HAP-1 (cell line): ENCODE results near the gene FBXO42.
A peak's percentile ranks its signal among the peaks of the same experiment; 100 is the strongest.

Experiments
- DNase-seq, 2 experiments: peaks; one replicate each; pipeline ENCODE4 v3.0.0-alpha.2; 2016 to 2020; ENCODE audit warnings: low spot score in 2 of 2
- H3K27me3 ChIP-seq: fragments of 250-450 bp; sonication (Bioruptor Pico); 2 replicates; pipeline ENCODE4 v1.5.1; 2020; ENCODE audit warnings: low read depth, mild to moderate bottlenecking, moderate library complexity
- H3K36me3 ChIP-seq: fragments of 250-450 bp; sonication (Bioruptor Pico); replicated peaks from 2 replicates; pipeline ENCODE4 v1.5.1; 2020; ENCODE audit warnings: mild to moderate bottlenecking
- H3K4me1 ChIP-seq: fragments of 250-450 bp; sonication (Bioruptor Pico); 2 replicates; pipeline ENCODE4 v1.5.1; 2020; ENCODE audit warnings: mild to moderate bottlenecking
- H3K4me3 ChIP-seq: fragments of 250-450 bp; sonication (Bioruptor Pico); 2 replicates; pipeline ENCODE4 v1.5.1; 2020; ENCODE audit warnings: mild to moderate bottlenecking, moderate library complexity
- H3K9me3 ChIP-seq: fragments of 250-450 bp; sonication (Bioruptor Pico); 2 replicates; pipeline ENCODE4 v1.5.1; 2020; ENCODE audit warnings: mild to moderate bottlenecking, moderate library complexity
- in situ Hi-C: fragments of 300-500 bp; cut with MboI; formaldehyde crosslinking; loops from 3 replicates; pipeline ENCODE4 v1.14.3; 2020; ENCODE audit warnings: low sequenced_read_pairs, inconsistent platforms, mixed read lengths

Gene FBXO42

DNA sequence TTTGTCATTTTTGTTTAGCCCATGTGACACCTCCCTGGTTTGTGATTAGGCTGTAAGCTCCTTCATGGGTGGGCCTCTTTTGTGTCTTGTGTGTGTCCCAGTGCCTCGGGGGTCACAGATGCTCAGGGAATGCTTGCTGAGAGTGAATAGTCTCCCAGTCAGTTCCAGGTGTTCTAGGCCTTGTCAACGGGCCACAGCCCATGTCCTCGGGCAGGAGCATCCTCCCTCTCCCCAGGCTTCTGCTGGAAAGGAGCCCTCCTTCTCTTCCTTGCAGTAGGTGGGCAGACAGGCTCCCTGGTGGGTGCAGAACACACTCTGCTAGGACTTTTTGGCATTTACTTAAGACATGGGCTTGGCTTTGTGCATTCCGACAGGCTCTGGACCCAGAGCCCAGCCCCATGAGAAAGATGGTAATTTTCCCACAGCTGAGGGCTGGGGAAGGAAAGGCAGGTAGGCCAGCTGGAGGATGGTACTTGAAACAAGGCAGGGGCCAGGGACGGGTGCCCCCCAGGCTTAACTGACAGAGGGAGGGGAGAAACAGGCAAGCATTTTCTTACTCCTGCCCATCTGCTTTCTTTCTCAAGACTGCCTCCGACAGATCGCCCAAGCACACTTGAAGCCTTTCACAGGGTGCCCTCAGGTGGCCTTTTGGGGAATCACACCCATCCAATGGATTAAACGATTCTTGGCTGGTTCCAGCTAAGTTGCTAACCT, 108.2 kb downstream of the FBXO42 start:
- 0 out of 2 replicates have a peak, but pooled peaks cover 4% of the 10 kb centered on the region for H3K36me3 ChIP-seq
- H3K9me3 ChIP-seq = no peaks in the 10 kb centered on the region
- H3K27me3 ChIP-seq = no peaks in the 10 kb centered on the region
- peaks cover 2% of the 10 kb centered on the region; the same call in 1 of the 2 replicates for H3K4me1 ChIP-seq
- no peak overlapping the region for H3K4me3 ChIP-seq
- in situ Hi-C loops = no loop called here
- peak; percentile 62 to 85 for DNase-seq

DNA sequence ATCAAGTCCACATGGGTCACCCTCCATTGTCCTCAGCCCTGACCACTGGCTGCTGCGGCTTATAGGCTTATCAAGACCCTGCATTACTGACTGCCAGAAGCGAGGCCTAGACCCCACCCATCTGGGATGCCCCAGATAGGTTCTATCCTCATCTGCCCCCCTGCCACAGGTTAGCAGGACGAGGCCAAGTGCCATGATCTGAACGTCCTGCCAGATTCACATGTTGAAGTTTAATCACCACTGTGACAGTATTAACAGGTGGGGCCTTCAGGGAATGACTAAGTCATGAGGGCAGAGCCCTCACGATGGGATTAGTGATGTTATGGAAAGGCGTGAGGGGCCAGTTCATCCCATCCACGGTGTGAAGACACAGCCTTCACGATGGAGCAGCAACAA, 109.1 kb downstream of the FBXO42 start:
- in situ Hi-C loops = no loop called here
- Histone ChIP-seq H3K9me3 (no peaks in the 10 kb centered on the region), H3K4me3 (no peak overlapping the region), H3K36me3 (0 out of 2 replicates have a peak, but pooled peaks cover 2% of the 10 kb centered on the region), H3K4me1 (no peaks in the 10 kb centered on the region), H3K27me3 (no peaks in the 10 kb centered on the region)
- DNase-seq = no peak

DNA sequence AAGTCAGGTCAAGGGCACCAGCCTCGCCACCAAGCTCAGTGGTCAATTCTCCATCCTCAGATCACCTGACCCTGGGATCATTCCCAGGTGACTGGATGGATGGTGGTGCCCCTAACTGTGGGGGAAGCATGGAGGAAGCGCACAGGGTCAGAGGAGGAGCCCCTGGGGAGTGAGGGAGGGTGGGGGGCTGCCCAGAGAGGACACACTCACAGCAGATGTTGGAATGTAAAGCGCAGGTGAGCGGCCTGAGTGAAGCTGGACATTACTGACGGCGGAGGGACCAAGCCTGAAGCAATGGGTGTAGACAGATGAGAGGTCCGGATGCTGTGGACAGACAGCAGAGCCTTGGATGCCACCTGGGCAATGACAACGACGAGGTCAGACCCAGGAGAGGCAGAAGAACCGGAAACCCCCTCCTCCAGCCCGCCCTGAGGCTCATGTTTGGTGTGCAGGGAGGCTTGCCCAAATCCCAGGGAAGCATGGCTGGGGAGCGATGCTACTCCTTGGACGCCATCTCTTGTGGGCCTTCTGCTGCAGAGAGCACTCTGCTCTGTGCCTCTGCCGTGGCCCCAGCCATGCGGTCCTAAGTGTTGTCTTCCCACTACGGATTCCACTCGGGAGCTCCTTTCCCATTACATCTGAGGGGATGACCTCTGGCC, 109.6 kb downstream of the FBXO42 start:
- 0 out of 2 replicates have a peak, but pooled peaks cover 2% of the 10 kb centered on the region for H3K36me3 ChIP-seq
- no peak for DNase-seq
- H3K4me3 ChIP-seq = no peak overlapping the region
- H3K27me3 ChIP-seq = no peaks in the 10 kb centered on the region
- peaks cover 2% of the 10 kb centered on the region for H3K4me1 ChIP-seq
- H3K9me3 ChIP-seq = no peaks in the 10 kb centered on the region
- in situ Hi-C loops = no loop called here

DNA sequence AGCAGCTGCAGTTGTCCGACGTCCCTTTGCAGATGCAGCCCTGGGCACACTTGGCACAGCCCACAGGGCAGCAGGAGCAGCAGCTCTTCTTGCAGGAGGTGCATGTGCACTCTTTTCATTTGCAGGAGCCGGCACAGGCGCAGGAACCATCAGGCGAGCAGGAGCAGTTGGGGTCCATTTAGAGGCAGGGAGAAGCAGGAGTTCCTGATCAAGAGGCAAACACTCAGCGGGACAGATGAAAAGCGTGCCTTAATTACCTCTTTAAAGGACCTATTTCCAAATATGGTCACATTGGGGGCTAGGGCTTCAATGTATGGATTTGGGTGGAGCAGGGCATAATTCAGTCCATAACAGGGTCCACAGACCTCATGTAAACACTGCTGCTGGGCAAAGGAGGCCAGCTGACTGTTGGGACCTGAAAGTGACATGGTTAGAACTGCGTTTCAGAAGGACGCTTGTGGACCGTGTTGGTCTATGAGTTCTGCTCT, 111.0 kb downstream of the FBXO42 start:
- no peak for DNase-seq
- H3K4me1 ChIP-seq = peaks cover 11% of the 10 kb centered on the region
- no peaks in the 10 kb centered on the region for H3K36me3 ChIP-seq
- in situ Hi-C loops = no loop called here
- H3K4me3 ChIP-seq = no peak overlapping the region
- no peaks in the 10 kb centered on the region for H3K9me3 ChIP-seq
- H3K27me3 ChIP-seq = no peaks in the 10 kb centered on the region

DNA sequence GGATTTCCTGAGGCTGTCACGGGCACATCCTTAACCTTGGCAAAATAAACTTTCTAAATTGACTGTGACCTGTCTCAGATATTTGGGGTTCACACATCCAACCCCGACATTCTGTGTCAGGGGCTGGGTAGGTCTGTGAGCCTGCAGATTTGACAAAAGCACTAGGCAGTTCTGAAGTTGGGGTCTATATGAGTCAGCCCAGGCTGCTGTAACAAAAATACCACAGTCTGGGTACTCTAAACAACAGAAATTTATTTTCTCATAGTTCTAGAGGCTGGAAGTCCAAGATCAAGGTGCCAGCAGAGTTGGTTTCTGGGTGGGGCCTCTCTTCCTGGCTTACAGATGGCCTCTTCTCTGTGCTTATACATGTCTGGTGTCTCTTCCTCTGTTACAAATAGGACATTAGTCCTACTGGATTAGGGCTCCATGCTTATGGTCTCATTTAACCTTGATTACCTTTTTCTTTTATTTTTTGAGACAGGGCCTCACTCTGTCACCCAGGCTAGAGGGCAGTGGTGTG, 112.2 kb downstream of the FBXO42 start:
- in situ Hi-C loops = no loop called here
- DNase-seq = no peak
- peaks cover 15% of the 10 kb centered on the region for H3K4me1 ChIP-seq

GRCh38 chr1:16237343-16237830, 114.9 kb downstream of the FBXO42 start:
- H3K4me1 ChIP-seq = peaks cover 15% of the 10 kb centered on the region
- no peaks in the 10 kb centered on the region for H3K9me3 ChIP-seq
- H3K4me3 ChIP-seq = peak overlapping the region; percentile 54
- no peaks in the 10 kb centered on the region for H3K27me3 ChIP-seq
- in situ Hi-C loops = no loop called here
- DNase-seq = no peak
- no peaks in the 10 kb centered on the region; the same call in 1 of the 2 replicates for H3K36me3 ChIP-seq

More for the DNA sequence above, 112.2 kb downstream of the FBXO42 start:
- no peak overlapping the region for H3K4me3 ChIP-seq
- H3K36me3 ChIP-seq = no peaks in the 10 kb centered on the region
- H3K9me3 ChIP-seq = no peaks in the 10 kb centered on the region
- no peaks in the 10 kb centered on the region for H3K27me3 ChIP-seq

GRCh38 chr1:16236511-16237342, 115.6 kb downstream of the FBXO42 start, which contains the start of gene CPLANE2:
CPLANE2 (minus strand) TSS chr1:16237183; CDS start chr1:16236742, 441 bp downstream.
- Histone ChIP-seq H3K4me3 (peak within 1 kb of the TSS; percentile 54), H3K9me3 (no peaks in the 10 kb centered on the region), H3K27me3 (no peaks in the 10 kb centered on the region), H3K36me3 (no peaks in the 10 kb centered on the region; the same call in 1 of the 2 replicates), H3K4me1 (peaks cover 15% of the 10 kb centered on the region)
- peak; percentile 91 to 97 for DNase-seq
- in situ Hi-C loops = no loop called here

GRCh38 chr1:16235944-16236510, 116.3 kb downstream of the FBXO42 start:
- in situ Hi-C loops = no loop called here
- Histone ChIP-seq H3K4me3 (peak overlapping the region; percentile 54), H3K27me3 (no peaks in the 10 kb centered on the region), H3K36me3 (no peaks in the 10 kb centered on the region; the same call in 1 of the 2 replicates), H3K4me1 (peaks cover 15% of the 10 kb centered on the region), H3K9me3 (no peaks in the 10 kb centered on the region)
- peak in 1 of 2 experiments; percentile 45 for DNase-seq

DNA sequence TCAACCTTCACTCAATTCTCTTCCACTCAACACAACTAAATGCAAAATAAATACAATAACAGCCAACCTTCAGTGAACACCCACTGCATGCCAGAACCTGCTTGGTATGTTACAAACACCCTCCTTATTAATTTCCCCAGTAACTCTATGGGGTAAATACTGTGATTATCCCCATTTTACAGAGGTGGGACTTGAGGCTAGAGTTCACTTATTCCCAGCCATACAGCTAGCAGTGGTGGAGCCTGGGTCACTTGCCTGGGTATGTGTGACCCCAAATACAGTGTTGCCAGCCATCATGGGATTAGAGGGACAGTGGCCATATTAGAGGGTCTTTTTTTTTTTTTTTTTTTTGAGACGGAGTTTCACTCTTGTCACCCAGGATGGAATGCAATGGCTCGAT, 116.9 kb downstream of the FBXO42 start:
- in situ Hi-C loops = no loop called here
- Histone ChIP-seq H3K4me3 (no peak overlapping the region), H3K9me3 (no peaks in the 10 kb centered on the region)

DNA sequence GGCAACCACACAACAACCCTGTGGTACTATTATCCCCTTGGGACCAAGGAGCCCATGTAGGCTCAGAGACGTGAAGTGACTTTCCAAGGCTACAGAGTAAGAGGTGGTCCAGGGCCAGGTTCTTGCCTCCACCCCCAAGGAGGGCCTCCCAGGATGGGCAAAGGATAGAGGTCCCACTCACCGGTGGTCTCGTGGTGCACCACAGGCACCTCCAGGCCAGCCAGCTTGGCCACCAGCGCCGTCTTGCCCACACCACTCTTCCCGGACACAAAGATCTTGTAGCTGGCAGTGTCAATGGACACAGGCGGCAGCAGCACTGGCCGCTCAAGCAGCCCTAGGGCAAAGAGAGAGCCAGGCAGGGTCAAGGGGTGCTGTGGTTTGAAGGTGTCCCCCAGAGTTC, 118.8 kb downstream of the FBXO42 start:
- no peak overlapping the region for H3K4me3 ChIP-seq
- H3K36me3 ChIP-seq = no peaks in the 10 kb centered on the region; the same call in 1 of the 2 replicates
- H3K4me1 ChIP-seq = peaks cover 15% of the 10 kb centered on the region
- H3K9me3 ChIP-seq = no peaks in the 10 kb centered on the region
- no peaks in the 10 kb centered on the region for H3K27me3 ChIP-seq
- in situ Hi-C loops = no loop called here
- no peak for DNase-seq

More for the DNA sequence above, 116.9 kb downstream of the FBXO42 start:
- H3K36me3 ChIP-seq = no peaks in the 10 kb centered on the region; the same call in 1 of the 2 replicates
- DNase-seq = no peak
- peaks cover 15% of the 10 kb centered on the region for H3K4me1 ChIP-seq
- H3K27me3 ChIP-seq = no peaks in the 10 kb centered on the region

DNA sequence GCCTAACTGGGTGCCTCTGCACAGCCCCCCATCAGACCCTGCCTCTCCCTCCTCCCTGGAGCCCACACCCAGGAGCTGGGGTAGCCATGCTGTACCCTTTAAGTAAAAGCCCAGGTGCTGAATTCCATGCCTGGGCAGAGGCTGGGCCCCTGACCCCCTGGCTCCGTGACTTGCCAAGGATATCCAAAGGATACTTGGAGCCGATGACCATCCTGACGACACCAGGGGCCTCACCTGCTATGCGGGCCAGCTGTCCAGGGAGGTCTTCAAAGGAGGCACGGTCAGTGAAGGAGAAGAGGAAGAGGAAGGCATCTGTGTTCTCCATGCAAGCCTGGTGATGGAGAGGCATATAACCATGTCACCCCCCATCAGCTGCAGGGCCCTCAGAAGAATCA, 120.0 kb downstream of the FBXO42 start:
- DNase-seq = no peak
- H3K27me3 ChIP-seq = no peaks in the 10 kb centered on the region
- in situ Hi-C loops = no loop called here
- no peak overlapping the region for H3K4me3 ChIP-seq
- peaks cover 9% of the 10 kb centered on the region for H3K4me1 ChIP-seq
- H3K9me3 ChIP-seq = no peaks in the 10 kb centered on the region
- no peaks in the 10 kb centered on the region; the same call in 1 of the 2 replicates for H3K36me3 ChIP-seq

- no peak for DNase-seq
- in situ Hi-C loops = no loop called here
- H3K4me3 ChIP-seq = no peak overlapping the region
- no peaks in the 10 kb centered on the region for H3K27me3 ChIP-seq
- no peaks in the 10 kb centered on the region for H3K9me3 ChIP-seq
- peaks cover 7% of the 10 kb centered on the region for H3K4me1 ChIP-seq
- no peaks in the 10 kb centered on the region; the same call in 1 of the 2 replicates for H3K36me3 ChIP-seq
Measured at GRCh38 chr1:16231331-16232315, 120.7 kb downstream of the FBXO42 start.
